RWPE2 (cell line): ENCODE measurements around the gene CASP9.
"Not testable (repeated sequence)": the region's sequence is repeated elsewhere in the genome, so short reads cannot be mapped to it uniquely, and the experiment has no call there.

ENCODE experiments used
- ATAC-seq: fragments of 200-7000 bp; cut with Tn5 transposase; 3 replicates; pipeline ENCODE4 v1.9.1; 2021; ENCODE audit warnings: low read depth
- DNase-seq: peaks from one replicate; pipeline ENCODE4 v3.0.0-alpha.2; 2020; ENCODE audit warnings: low spot score
- H3K27ac ChIP-seq: fragments of 450-650 bp; 2 replicates; pipeline ENCODE4 v1.5.1; 2017; ENCODE audit warnings: mild to moderate bottlenecking; ENCODE audit not compliant: poor library complexity, severe bottlenecking
- H3K27me3 ChIP-seq: fragments of 250-450 bp; sonication (Bioruptor Pico); 2 replicates; pipeline ENCODE4 v1.5.1; 2021; ENCODE audit warnings: mild to moderate bottlenecking, moderate library complexity; ENCODE audit not compliant: insufficient read depth, poor library complexity, severe bottlenecking
- H3K36me3 ChIP-seq: fragments of 250-450 bp; sonication (Bioruptor Pico); 2 replicates; pipeline ENCODE4 v1.5.1; 2020; ENCODE audit warnings: low read depth, mild to moderate bottlenecking, moderate library complexity
- H3K4me1 ChIP-seq: fragments of 250-450 bp; sonication (Bioruptor Pico); 2 replicates; pipeline ENCODE4 v1.5.1; 2021; ENCODE audit warnings: mild to moderate bottlenecking, moderate library complexity; ENCODE audit not compliant: insufficient read depth, poor library complexity, severe bottlenecking
- H3K4me3 ChIP-seq: fragments of 250-450 bp; sonication (Bioruptor Pico); 2 replicates; pipeline ENCODE4 v1.5.1; 2021; ENCODE audit warnings: mild to moderate bottlenecking, moderate library complexity; ENCODE audit not compliant: severe bottlenecking
- H3K9me3 ChIP-seq: fragments of 250-450 bp; sonication (Bioruptor Pico); 2 replicates; pipeline ENCODE4 v1.5.1; 2021; ENCODE audit warnings: mild to moderate bottlenecking, moderate library complexity; ENCODE audit not compliant: severe bottlenecking
- TF ChIP-seq, protein P1 (sequence below): fragments of 450-650 bp; IDR thresholded peaks from one replicate; pipeline ENCODE4 v1.5.1; 2017; ENCODE audit warnings: mild to moderate bottlenecking, moderate library complexity; ENCODE audit not compliant: poor library complexity, severe bottlenecking

CASP9 gene

DNA sequence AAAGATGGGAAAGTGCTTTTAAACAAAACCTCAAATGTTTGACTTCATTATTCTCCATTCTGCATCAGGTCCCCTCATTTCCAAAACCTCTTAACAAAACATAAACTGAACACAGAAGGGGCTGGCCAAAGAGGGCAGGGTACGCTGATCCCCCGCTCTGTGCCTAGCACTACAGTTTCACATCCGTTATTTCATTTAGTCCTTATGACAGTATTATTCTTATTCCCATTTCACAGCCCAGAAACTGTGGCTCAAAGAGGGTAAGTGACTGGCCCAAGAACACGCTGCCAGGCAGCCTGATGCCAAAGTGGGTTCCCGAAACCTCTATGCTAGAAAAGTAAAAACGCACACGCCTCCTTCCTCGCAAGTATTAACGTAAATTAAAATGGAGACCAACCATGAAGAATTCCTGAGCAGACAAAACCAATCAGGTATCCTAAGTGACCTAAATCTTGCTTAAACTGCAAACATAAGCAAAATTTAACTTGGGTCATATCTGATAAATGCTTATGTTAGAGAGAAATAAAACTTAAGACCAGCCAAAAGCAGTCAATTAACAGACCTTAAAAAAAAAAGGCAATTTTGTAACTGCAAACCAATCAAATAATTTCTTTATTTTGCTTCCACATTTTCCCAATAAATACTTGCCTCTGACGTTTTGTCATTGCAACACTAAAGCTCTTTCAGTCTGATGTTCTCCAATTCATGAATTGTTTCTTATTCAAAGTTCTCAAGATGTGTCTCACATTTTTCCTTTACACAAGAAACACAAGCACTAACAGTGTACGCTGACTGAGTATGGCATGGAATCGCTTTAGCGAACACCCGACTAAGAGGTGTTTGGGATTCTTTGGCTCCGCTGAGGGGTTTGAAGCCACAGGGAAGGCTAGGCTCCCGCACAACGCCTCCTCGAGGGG is 653 bp downstream of the CASP9 start:
- Histone ChIP-seq H3K27me3 (no peaks in the 10 kb centered on the region), H3K36me3 (no peaks in the 10 kb centered on the region), H3K9me3 (no peaks in the 10 kb centered on the region), H3K4me1 (no peaks in the 10 kb centered on the region), H3K4me3 (peak overlapping the region; percentile 43), H3K27ac (peak overlapping the region; percentile 57)
- TF ChIP-seq, protein P1, sequence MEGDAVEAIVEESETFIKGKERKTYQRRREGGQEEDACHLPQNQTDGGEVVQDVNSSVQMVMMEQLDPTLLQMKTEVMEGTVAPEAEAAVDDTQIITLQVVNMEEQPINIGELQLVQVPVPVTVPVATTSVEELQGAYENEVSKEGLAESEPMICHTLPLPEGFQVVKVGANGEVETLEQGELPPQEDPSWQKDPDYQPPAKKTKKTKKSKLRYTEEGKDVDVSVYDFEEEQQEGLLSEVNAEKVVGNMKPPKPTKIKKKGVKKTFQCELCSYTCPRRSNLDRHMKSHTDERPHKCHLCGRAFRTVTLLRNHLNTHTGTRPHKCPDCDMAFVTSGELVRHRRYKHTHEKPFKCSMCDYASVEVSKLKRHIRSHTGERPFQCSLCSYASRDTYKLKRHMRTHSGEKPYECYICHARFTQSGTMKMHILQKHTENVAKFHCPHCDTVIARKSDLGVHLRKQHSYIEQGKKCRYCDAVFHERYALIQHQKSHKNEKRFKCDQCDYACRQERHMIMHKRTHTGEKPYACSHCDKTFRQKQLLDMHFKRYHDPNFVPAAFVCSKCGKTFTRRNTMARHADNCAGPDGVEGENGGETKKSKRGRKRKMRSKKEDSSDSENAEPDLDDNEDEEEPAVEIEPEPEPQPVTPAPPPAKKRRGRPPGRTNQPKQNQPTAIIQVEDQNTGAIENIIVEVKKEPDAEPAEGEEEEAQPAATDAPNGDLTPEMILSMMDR, result no peak
- DNase-seq (no peak), ATAC-seq (peak; percentile 3; the same call in 2 of the 3 replicates)

GRCh38 chr1:15522551-15522950 is 1.5 kb downstream of the CASP9 start:
- Histone ChIP-seq H3K4me3 (no peak overlapping the region), H3K27me3 (no peaks in the 10 kb centered on the region), H3K9me3 (no peaks in the 10 kb centered on the region), H3K4me1 (no peaks in the 10 kb centered on the region), H3K36me3 (no peaks in the 10 kb centered on the region), H3K27ac (no peak overlapping the region)
- TF ChIP-seq, protein P1, result no peak
- DNase-seq, result no peak
- ATAC-seq, result no peak

DNA sequence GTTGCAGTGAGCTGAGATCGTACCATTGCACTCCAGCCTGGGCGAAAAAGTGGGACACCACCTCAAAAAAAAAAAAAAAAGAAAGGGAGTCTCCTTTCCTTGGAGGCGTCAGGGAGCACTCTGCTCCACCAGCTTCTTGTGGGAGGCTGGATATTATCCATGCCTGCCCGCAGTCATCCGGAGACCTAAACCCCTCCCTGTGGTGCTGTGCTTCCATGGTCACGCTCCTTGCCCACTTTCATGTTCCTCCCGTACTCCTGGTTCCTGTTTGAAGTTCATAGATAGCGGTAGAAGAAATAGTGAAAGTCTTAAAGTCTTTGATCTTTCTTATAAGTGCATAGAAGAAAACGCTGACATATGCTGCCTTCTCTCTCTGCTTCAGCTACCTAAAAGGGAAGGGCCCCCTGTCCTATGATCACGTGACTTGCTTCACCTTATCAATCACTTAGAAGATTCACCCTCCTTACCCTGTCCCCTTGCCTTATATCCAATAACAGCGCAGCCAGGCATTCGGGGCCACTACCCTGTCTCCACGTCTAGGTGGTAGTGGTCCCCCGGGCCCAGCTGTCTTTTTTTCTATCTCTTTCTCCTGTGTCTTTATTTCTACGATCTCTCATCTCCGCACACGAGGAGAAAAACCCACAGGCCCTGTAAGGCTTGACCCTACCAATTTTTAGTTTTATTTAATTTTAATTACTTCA is 2.7 kb downstream of the CASP9 start:
- ATAC-seq, H3K4me3 ChIP-seq, H3K4me1 ChIP-seq, H3K27me3 ChIP-seq, H3K27ac ChIP-seq, H3K9me3 ChIP-seq, DNase-seq, H3K36me3 ChIP-seq: not testable (repeated sequence)

DNA sequence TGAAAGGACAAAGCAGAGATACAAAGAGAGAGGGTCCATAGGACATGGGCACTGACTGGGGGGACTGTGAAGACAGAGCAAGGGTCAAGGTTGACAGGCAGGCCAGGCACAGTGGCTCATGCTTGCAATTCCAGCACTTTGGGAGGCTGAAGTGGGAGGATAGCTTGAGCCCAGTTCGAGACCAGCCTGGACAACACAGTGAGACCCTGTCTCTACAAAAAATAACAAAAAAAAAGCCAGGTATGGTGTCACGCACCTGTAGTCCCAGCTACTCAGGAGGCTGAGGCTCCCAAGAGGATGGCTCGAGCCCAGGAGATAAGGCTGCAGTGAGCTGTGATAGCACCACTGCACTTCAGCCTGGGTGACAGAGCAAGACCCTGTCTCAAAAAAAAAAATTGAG is 4.4 kb downstream of the CASP9 start:
- H3K4me1 ChIP-seq, result no peaks in the 10 kb centered on the region
- no peaks in the 10 kb centered on the region for H3K27me3 ChIP-seq
- H3K4me3 ChIP-seq, result no peak overlapping the region
- TF ChIP-seq, protein P1, result no peak
- no peak for ATAC-seq
- H3K36me3 ChIP-seq, result no peaks in the 10 kb centered on the region
- no peak overlapping the region for H3K27ac ChIP-seq
- no peaks in the 10 kb centered on the region for H3K9me3 ChIP-seq
- DNase-seq, result no peak

GRCh38 chr1:15515022-15515663 is 8.9 kb downstream of the CASP9 start:
- TF ChIP-seq, protein P1, result no peak
- H3K4me1 ChIP-seq, result no peaks in the 10 kb centered on the region
- H3K4me3 ChIP-seq, result no peak overlapping the region
- ATAC-seq (no peak), DNase-seq (no peak)
- no peaks in the 10 kb centered on the region for H3K27me3 ChIP-seq
- H3K27ac ChIP-seq, result no peak overlapping the region
- H3K9me3 ChIP-seq, result no peaks in the 10 kb centered on the region
- no peaks in the 10 kb centered on the region for H3K36me3 ChIP-seq

DNA sequence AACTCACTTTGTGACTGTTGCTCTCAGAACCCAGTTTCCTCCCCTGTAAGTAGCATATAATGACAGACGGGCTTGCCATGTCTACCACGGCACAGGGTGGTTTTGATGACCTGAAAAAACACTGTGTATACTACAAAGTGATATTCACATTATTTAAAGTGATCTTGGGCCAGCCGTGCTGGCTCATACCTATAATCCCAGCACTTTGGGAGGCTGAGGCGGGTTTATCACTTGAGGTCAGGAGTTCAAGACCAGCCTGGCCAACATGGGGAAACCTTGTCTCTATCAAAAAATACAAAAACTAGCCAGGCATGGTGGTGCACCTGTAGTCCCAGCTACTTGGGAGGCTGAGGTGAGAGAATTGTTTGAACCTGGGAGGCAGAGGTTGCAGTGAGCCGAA is 9.5 kb downstream of the CASP9 start:
- H3K27ac ChIP-seq, ATAC-seq, H3K9me3 ChIP-seq, H3K27me3 ChIP-seq, DNase-seq, H3K36me3 ChIP-seq, H3K4me3 ChIP-seq, H3K4me1 ChIP-seq: not testable (repeated sequence)
